ENCODE measurements around the gene JHY. TPM values are rescaled to one million over a fixed set of nuclear protein-coding genes. Genes with fewer than 3 reads are reported as not detected.

JHY gene
- total RNA-seq, 2 donors from 2014 or later: 0.55 to 0.59 TPM

DNA sequence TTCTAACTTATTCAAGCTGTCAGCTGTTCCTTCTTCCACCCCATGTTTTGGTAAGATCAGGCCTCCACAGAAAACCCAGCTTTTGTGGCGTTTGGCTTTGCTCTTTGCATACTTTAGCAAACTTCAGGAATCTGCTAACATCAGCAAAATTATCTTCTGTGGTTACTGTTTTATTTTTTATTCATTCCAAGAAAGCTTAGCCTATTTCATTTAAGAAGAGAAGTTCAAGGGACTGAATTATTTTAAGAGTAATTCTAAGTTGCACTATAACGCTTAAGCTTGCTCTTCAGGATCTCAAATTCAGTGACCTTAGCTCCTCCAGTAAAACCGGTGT is 1.1 kb downstream of the JHY start:
- no peaks in the 10 kb centered on the region for H3K9me3 Mint-ChIP-seq
- no peaks in the 10 kb centered on the region for H3K36me3 Mint-ChIP-seq
- peaks cover 13 to 19% of the 10 kb centered on the region in 2 donors for H3K27me3 Mint-ChIP-seq
- H3K4me1 Mint-ChIP-seq (ENCODE audit: low read depth in 2 of 2): peaks cover 11 to 12% of the 10 kb centered on the region in 2 donors
- peak overlapping the region; percentile 81 for H3K4me3 Mint-ChIP-seq
- peak overlapping the region in 1 of 2 donors; percentile 36 for H3K27ac Mint-ChIP-seq
- DNase-seq (ENCODE audit: low spot score) (no peak), ATAC-seq (no peak)

DNA sequence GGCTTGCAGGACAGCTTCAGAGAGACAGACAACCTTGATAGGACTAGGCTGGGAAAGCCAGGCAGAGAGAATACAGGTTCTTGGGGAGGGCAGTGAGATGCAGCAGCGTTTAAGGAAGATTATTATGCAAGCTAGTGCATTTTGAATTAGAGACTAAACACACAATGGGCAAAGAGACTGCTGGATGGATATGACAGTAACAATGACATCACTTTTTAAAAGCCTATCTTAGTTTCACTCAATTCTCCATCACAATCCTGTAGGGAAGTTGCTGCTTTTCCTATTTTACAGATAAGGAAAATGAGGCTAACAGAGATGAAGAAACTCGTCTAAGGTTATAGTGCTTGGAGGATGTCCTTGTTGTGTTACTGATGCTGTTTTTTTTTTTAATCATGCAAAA is 5.6 kb downstream of the JHY start:
- peaks cover 5 to 6% of the 10 kb centered on the region in 2 donors for H3K4me1 Mint-ChIP-seq (ENCODE audit: low read depth in 2 of 2)

DNA sequence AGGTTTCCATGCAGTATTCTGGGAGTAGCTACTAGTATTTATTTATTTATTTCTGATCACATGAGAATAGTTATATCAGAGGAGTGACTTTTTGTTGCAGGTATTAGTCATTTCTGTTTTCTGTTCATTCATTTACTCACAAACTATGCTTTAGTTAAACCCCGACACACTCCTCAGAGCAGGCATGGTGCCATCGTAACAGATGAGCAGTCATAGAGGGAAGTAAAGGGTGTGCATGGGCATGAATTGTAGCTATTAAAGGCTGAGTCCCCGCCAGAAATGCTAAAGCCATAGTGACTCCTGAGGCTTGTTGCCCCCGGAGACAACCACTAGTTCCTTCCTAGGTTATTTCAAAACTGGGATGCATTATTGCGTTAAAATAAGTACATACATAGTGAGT is 10.6 kb downstream of the JHY start:
- no peak for ATAC-seq
- Mint-ChIP-seq H3K27ac (no peak overlapping the region), H3K27me3 (peaks cover 0 to 3% of the 10 kb centered on the region in 2 donors), H3K4me3 (no peak overlapping the region), H3K4me1 (ENCODE audit: low read depth in 2 of 2) (no peaks in the 10 kb centered on the region), H3K9me3 (no peaks in the 10 kb centered on the region), H3K36me3 (no peaks in the 10 kb centered on the region)
- no peak for DNase-seq (ENCODE audit: low spot score)

More for the DNA sequence above, 5.6 kb downstream of the JHY start:
- DNase-seq (ENCODE audit: low spot score) (no peak), ATAC-seq (no peak)
- Mint-ChIP-seq H3K27ac (no peak overlapping the region), H3K4me3 (no peak overlapping the region), H3K36me3 (no peaks in the 10 kb centered on the region), H3K9me3 (no peaks in the 10 kb centered on the region), H3K27me3 (peaks cover 0 to 3% of the 10 kb centered on the region in 2 donors)

DNA sequence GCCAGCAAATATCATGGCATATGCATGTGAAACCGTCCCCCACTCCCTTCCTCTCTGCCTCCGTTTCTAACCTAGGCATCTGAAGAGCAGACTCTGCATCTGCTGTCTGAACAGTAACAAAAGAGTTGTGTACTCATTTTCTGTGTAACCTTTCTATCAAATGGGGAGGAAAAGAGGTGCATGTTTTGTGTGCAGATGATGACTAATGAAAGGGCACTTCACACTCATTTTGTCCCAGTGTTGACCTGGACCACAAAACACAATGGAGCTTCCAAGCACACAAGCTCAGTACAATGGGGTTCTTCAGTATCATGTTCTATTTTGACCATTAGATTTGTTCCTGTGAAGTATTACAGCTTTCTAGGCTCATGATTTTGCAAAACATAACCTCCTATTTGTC is 13.0 kb downstream of the JHY start:
- no peaks in the 10 kb centered on the region for H3K36me3 Mint-ChIP-seq

DNA sequence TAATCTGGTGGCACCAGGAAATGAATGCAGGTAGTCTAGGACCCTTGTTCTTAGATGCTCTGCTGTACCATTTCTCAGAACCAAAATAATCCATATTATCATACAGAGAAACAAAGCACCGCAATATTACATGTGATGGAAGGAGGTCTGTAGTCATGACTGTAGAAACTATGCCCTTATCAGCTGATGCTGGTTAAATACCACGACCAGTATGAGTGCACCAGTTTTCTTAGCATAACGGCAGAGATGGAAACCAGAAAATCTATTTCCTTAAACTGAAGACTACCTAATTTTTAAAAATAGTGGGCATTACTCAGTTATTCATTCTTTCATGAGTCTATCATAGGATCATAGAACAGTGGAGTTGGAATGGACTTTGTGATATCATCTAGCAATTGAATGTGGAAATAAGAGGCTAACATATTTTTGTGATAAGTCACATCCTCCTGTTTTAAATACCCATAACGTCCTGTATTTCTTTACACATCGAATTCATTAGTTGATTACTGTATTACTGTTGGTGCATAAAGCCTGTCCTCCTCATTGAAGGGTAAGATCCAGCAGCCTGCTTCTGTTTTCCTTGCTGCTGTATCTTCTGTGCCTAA is 15.1 kb downstream of the JHY start:
- peaks cover 0 to 6% of the 10 kb centered on the region in 2 donors for H3K27me3 Mint-ChIP-seq
- no peak overlapping the region for H3K4me3 Mint-ChIP-seq
- no peaks in the 10 kb centered on the region for H3K4me1 Mint-ChIP-seq (ENCODE audit: low read depth in 2 of 2)
- ATAC-seq (no peak), DNase-seq (ENCODE audit: low spot score) (no peak)
- no peak overlapping the region for H3K27ac Mint-ChIP-seq
- H3K9me3 Mint-ChIP-seq: no peaks in the 10 kb centered on the region
- H3K36me3 Mint-ChIP-seq: no peaks in the 10 kb centered on the region

More for the DNA sequence above, 13.0 kb downstream of the JHY start:
- H3K4me1 Mint-ChIP-seq (ENCODE audit: low read depth in 2 of 2): no peaks in the 10 kb centered on the region
- no peak for DNase-seq (ENCODE audit: low spot score)
- peaks cover 0 to 6% of the 10 kb centered on the region in 2 donors for H3K27me3 Mint-ChIP-seq
- no peaks in the 10 kb centered on the region for H3K9me3 Mint-ChIP-seq
- no peak overlapping the region for H3K27ac Mint-ChIP-seq
- no peak for ATAC-seq
- no peak overlapping the region for H3K4me3 Mint-ChIP-seq

DNA sequence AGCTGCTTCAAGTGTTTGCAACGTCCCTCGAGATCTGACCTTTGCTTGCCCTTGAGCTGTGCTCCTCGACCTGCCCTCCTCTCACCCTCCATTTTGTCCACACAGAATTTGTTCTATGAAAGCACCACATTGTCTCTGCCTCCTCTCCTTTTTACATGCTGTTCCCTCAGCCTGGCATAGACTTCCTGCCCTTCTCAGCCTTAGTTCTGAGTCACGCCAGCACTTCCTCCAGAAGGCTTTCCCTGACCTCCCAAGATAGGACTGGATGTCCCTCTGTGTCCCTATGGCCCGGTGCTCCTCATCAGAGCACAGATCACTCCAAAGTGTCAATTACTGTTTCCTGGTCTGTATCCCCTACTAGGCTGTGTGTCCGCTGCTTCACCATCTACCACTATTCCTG is 16.2 kb downstream of the JHY start:
- H3K27ac Mint-ChIP-seq: no peak overlapping the region
- ATAC-seq (no peak), DNase-seq (ENCODE audit: low spot score) (no peak)
- H3K36me3 Mint-ChIP-seq: no peaks in the 10 kb centered on the region
- peaks cover 0 to 6% of the 10 kb centered on the region in 2 donors for H3K27me3 Mint-ChIP-seq
- H3K4me3 Mint-ChIP-seq: no peak overlapping the region
- H3K9me3 Mint-ChIP-seq: no peaks in the 10 kb centered on the region
- H3K4me1 Mint-ChIP-seq (ENCODE audit: low read depth in 2 of 2): no peaks in the 10 kb centered on the region

DNA sequence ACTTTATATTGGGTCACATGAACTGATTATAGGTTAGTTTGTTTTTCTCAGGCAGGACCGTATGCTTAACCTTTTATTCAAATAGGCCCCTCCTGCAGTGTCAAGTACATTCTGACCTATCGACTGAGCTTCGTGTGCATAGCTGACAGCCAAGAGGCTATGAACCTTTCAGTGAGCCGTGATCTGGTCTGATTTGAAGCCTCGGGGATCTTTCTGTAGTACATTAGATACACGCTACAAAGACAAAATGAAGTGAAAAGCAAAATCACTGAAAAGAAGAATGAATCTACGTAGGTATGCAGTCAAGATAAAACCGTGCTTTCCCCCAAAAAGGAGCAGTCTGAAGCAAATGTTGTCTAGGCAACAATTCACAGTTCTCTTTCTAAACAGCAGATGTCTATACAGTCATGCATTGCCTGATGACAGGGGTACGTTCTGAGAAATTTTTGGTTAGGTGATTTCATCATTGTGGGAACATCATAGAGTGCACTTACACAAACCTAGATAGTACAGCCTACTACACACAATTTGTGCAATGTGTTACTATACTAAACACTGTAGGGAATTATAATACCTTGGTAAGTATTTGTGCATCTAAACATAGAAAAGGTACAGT is 18.1 kb downstream of the JHY start:
- H3K4me1 Mint-ChIP-seq (ENCODE audit: low read depth in 2 of 2): no peaks in the 10 kb centered on the region
- DNase-seq (ENCODE audit: low spot score) (no peak), ATAC-seq (peak in 1 of 2 donors; percentile 43)
- no peak overlapping the region for H3K4me3 Mint-ChIP-seq
- H3K27ac Mint-ChIP-seq: no peak overlapping the region
- peaks cover 0 to 4% of the 10 kb centered on the region in 2 donors for H3K27me3 Mint-ChIP-seq
- H3K36me3 Mint-ChIP-seq: no peaks in the 10 kb centered on the region
- H3K9me3 Mint-ChIP-seq: no peaks in the 10 kb centered on the region

DNA sequence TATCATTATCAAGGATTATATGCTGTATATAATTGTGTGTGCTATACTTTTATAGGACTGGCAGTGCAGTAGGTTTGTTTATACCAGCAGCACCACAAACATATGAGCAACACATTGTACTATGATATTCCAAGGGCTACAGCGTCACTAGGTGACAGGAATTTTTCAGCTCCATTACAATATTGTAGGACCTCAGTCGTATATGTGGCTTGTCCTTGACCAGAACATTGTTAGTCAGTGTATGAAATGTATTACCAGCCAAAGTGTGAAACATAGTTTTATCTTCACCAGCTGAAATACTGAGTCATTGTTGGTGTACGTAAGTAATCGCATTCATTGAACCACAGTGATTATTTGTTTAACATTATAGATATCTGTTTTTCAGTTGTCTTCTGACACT is 20.4 kb downstream of the JHY start:
- ATAC-seq (no peak), DNase-seq (ENCODE audit: low spot score) (no peak)
- H3K4me3 Mint-ChIP-seq: no peak overlapping the region
- H3K27ac Mint-ChIP-seq: no peak overlapping the region
- no peaks in the 10 kb centered on the region for H3K36me3 Mint-ChIP-seq
- no peaks in the 10 kb centered on the region for H3K9me3 Mint-ChIP-seq
- peaks cover 0 to 4% of the 10 kb centered on the region in 2 donors for H3K27me3 Mint-ChIP-seq
- no peaks in the 10 kb centered on the region for H3K4me1 Mint-ChIP-seq (ENCODE audit: low read depth in 2 of 2)

DNA sequence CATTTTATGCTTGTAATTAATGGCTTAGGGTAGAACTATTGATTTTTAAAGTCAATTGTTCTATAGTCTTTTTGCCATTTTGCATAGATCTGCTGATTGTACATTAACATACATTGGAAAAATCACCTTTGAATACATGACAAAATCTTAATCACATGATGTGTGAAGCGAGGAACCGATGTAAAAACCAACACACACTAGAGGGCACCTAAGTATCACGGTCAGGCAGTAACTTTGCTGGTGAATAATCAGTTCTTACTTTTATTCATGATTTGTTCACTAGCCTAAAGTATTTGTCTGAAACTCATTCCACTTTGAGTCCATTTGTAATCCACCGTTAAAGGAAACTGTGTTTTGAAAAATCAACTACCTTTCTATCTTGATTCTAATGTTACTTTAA is 28.2 kb downstream of the JHY start:
- no peaks in the 10 kb centered on the region for H3K4me1 Mint-ChIP-seq (ENCODE audit: low read depth in 2 of 2)
- no peaks in the 10 kb centered on the region for H3K9me3 Mint-ChIP-seq
- H3K4me3 Mint-ChIP-seq: no peak overlapping the region
- no peaks in the 10 kb centered on the region for H3K36me3 Mint-ChIP-seq
- H3K27me3 Mint-ChIP-seq: no peaks in the 10 kb centered on the region
- DNase-seq (ENCODE audit: low spot score) (no peak), ATAC-seq (no peak)
- H3K27ac Mint-ChIP-seq: no peak overlapping the region

DNA sequence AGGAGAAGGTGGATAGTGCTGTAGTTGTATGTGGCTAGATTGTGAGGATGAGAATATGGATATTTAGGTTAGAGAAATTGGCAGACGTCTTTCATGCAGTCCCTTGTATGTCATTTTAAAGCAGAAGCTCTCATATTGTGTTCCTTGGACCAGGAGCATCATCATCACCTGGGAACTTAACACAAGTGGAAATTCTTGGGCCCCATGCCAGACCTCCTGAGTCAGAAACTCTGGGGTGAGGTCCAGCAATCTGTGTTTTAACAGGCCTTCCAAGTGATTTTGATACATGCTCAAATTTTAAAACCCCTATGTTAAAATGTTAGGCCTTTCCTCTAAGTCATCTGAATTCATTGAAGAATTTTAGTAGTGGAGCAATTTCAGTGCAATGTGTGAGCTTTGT is 34.8 kb downstream of the JHY start:
- Mint-ChIP-seq H3K4me1 (ENCODE audit: low read depth in 2 of 2) (no peaks in the 10 kb centered on the region), H3K36me3 (no peaks in the 10 kb centered on the region), H3K9me3 (no peaks in the 10 kb centered on the region), H3K27ac (no peak overlapping the region), H3K27me3 (no peaks in the 10 kb centered on the region), H3K4me3 (no peak overlapping the region)
- ATAC-seq (no peak), DNase-seq (ENCODE audit: low spot score) (no peak)

DNA sequence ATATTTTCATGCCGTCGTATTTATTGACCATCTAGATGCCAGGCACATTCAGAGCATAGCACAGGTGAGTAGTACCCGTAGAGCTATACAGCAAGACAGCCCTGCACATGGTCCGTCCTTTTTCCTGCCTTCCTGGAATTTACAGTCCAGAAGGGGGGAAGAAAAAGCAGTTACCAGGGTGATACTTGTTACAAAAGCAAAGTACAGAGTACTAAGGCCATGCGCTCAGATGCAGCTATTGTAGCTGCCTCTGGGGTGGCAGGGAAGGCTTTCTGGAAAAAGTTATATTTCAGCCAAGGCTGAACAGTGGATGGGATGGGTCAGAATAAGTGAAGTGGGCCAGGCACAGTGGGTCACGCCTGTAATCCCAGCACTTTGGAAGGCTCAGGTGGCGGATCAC is 36.2 kb downstream of the JHY start:
- no peak overlapping the region for H3K4me3 Mint-ChIP-seq
- DNase-seq (ENCODE audit: low spot score): no peak
- H3K27me3 Mint-ChIP-seq: no peaks in the 10 kb centered on the region
- no peaks in the 10 kb centered on the region for H3K4me1 Mint-ChIP-seq (ENCODE audit: low read depth in 2 of 2)
- H3K36me3 Mint-ChIP-seq: no peaks in the 10 kb centered on the region
- no peak overlapping the region for H3K27ac Mint-ChIP-seq
- no peak for ATAC-seq
- no peaks in the 10 kb centered on the region for H3K9me3 Mint-ChIP-seq

DNA sequence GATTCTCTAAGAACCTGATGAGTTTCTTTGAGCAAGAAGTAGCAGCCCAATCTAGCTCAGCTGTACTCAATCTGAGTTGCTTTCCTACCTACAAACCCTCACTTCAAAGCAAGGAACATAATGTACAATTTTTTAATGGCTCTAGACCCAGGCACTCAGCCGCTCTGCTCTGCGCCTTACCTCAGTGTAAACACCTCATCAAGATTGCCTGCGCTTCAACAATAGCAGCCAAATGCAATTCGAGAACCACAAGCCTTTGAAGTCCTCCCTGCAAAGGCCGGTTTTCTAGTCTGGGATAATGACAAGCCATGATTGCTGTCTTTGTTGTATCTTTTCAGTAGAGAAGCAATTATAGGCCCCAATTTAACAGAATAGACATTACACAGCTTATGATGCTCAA is 38.0 kb downstream of the JHY start:
- H3K36me3 Mint-ChIP-seq: no peaks in the 10 kb centered on the region
- no peaks in the 10 kb centered on the region for H3K9me3 Mint-ChIP-seq
- H3K4me3 Mint-ChIP-seq: no peak overlapping the region
- no peaks in the 10 kb centered on the region for H3K27me3 Mint-ChIP-seq
- no peak for DNase-seq (ENCODE audit: low spot score)
- H3K4me1 Mint-ChIP-seq (ENCODE audit: low read depth in 2 of 2): no peaks in the 10 kb centered on the region
- no peak for ATAC-seq
- no peak overlapping the region for H3K27ac Mint-ChIP-seq

DNA sequence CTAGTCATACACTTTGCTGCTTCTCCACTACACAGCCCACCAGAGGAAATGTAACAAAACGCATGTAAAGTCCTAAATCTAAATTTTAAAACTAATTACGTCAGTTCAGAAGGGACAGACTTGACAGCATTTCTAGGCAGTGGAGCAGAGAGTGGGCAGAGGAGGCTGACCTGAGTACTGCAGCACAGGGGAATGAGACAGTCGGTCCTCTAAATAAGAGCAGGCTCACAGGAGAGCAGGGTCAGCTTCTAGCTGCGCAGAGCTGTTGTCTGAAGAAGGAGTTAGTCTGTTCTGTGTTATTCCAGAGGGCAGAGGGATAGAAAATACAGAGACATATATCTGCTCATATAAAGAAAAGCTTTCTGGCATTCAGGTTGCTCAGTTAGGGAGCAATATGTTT is 40.3 kb downstream of the JHY start:
- no peaks in the 10 kb centered on the region for H3K27me3 Mint-ChIP-seq
- H3K4me1 Mint-ChIP-seq (ENCODE audit: low read depth in 2 of 2): no peaks in the 10 kb centered on the region
- DNase-seq (ENCODE audit: low spot score) (no peak), ATAC-seq (no peak)
- H3K27ac Mint-ChIP-seq: no peak overlapping the region
- H3K4me3 Mint-ChIP-seq: no peak overlapping the region
- H3K9me3 Mint-ChIP-seq: no peaks in the 10 kb centered on the region
- H3K36me3 Mint-ChIP-seq: no peaks in the 10 kb centered on the region

DNA sequence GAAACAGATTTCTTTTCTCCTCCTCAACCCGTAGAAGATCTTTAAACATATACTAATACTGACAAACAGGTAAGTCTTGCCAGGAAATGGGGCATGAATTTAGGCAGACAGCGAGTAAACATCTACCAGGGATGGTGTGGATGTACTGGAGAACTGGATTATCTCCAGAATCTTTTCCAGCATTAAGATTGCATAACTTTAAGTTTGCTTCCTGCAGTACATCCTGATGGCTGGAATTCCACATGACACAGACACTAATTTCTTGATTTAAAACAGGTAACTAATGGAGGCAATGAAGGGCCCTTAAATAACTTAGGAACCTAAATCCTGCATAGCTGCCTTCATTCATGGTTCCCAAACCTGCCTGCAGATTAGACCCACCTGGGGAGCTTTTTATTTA is 40.7 kb downstream of the JHY start:
- H3K4me3 Mint-ChIP-seq: no peak overlapping the region
- H3K36me3 Mint-ChIP-seq: no peaks in the 10 kb centered on the region
- DNase-seq (ENCODE audit: low spot score) (no peak), ATAC-seq (no peak)
- no peaks in the 10 kb centered on the region for H3K27me3 Mint-ChIP-seq
- H3K4me1 Mint-ChIP-seq (ENCODE audit: low read depth in 2 of 2): no peaks in the 10 kb centered on the region
- H3K9me3 Mint-ChIP-seq: no peaks in the 10 kb centered on the region
- no peak overlapping the region for H3K27ac Mint-ChIP-seq

DNA sequence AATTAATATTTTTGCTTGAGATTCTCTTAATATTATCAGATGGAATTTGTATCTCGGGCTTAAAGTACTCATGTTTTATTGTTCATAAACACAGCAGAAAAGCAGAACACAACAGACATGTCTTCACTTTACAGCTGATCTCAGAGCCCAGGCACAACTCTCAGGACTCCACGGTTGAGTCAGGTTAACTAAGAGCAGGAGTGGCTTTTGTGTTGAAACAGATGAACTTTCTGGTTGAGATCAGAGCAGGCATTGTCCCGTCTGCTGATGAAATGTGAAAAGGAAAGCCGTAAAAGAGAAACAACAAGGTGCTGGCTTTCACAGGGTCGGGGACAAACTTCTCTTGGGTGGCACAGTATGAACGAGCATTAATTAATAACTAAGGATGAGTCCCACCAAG is 49.0 kb downstream of the JHY start:
- ATAC-seq: no peak
- no peak overlapping the region for H3K4me3 Mint-ChIP-seq

More for the DNA sequence above, 49.0 kb downstream of the JHY start:
- Mint-ChIP-seq H3K27me3 (peaks cover 6% of the 10 kb centered on the region in 2 donors), H3K4me1 (ENCODE audit: low read depth in 2 of 2) (no peaks in the 10 kb centered on the region), H3K9me3 (no peaks in the 10 kb centered on the region), H3K27ac (no peak overlapping the region), H3K36me3 (no peaks in the 10 kb centered on the region)
- DNase-seq (ENCODE audit: low spot score): no peak

Measured in natural killer cell treated with Interleukin-12 subunit alpha and Interleukin-12 subunit beta and Interleukin-15 and Interleukin-18, amount 100 ng/mL, for 72 hours (primary cell).